Fibroblast of lung (primary cell): ENCODE results near the gene TBCK.
"Not testable (repeated sequence)": the region's sequence is repeated elsewhere in the genome, so short reads cannot be mapped to it uniquely, and the experiment has no call there.

Experiments used
- CTCF ChIP-seq, 2 donors: IDR thresholded peaks in 1 of 2; conservative IDR thresholded peaks in 1 of 2; 1 replicate in 1 of 2; 2 replicates in 1 of 2; pipeline ENCODE4 v1.5.1; 2011 to 2012; ENCODE audit warnings: low read length in 2 of 2, control low read depth in 1 of 2, inconsistent platforms in 1 of 2, low read depth in 1 of 2, mild to moderate bottlenecking in 1 of 2
- EZH2 ChIP-seq: IDR thresholded peaks from 2 replicates; pipeline ENCODE4 v1.5.1; 2012; ENCODE audit warnings: low read length, control low read depth, mild to moderate bottlenecking; ENCODE audit errors: missing control alignments

DNA sequence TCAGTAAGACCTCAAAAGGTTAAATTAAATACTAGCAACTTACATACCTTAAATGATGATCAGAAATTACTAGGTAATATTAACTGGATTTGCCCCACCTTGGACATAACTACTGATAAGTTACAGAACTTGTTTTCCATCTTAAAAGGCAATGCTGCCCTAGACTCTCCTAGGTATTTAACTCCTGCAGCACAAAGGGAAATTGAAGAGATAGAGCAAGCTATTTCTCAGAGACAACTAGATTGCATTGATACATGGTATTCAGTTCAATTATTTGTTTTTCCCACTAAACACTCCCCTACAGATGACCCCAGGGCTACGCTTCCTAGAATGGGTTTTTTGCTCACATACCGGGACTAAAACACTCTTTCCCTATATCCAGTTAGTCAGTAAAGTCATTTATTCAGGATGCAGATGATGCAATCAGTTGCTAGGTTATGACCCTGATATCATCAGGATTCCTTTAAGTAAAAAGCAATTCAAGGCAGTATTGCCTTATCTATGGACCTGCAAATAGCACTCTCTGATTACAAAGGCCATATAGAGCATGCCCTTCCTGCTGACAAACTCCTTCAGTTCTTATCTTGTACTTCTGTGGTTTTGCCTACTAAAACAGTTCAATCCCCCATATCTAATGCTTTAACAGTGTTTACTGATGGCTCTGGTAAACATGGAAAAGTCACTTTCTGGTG is 204.1 kb downstream of the TBCK start:
- TF ChIP-seq CTCF (conservative IDR thresholded peaks at IDR 0.05 in 1 of 2, IDR thresholded peaks at IDR 0.05 in 1 of 2; ENCODE audit: low read depth in 1 of 2, low read length in 2 of 2); EZH2: not testable (repeated sequence)
